Effector memory CD8-positive, alpha-beta T cell (primary cell): ENCODE results near the gene PACRG.

Experiments used
- ATAC-seq: fragments of 150-1000 bp; cut with Tn5 transposase; replicated peaks from 2 replicates; pipeline ENCODE4 v1.10.0; 2021; ENCODE audit warnings: mild to moderate bottlenecking, moderate library complexity
- DNase-seq, 3 experiments: peaks; one replicate each; pipeline ENCODE4 v3.0.0; 2021
- H3K27ac Mint-ChIP-seq, 2 donors: one replicate each; pipeline ENCODE4 v1.8.0; 2022; ENCODE audit warnings: mild to moderate bottlenecking in 2 of 2, mixed read lengths in 2 of 2, moderate library complexity in 2 of 2
- H3K27me3 Mint-ChIP-seq, 2 donors: one replicate each; pipeline ENCODE4 v1.8.0; 2022; ENCODE audit warnings: mixed read lengths in 2 of 2
- H3K36me3 Mint-ChIP-seq: one replicate; pipeline ENCODE4 v1.8.0; 2022; ENCODE audit warnings: mild to moderate bottlenecking, moderate library complexity, mixed read lengths; ENCODE audit not compliant: insufficient read depth
- H3K4me1 Mint-ChIP-seq, 2 donors: one replicate each; pipeline ENCODE4 v1.8.0; 2022; ENCODE audit warnings: low read depth in 2 of 2, mixed read lengths in 2 of 2
- H3K4me3 Mint-ChIP-seq, 2 donors: one replicate each; pipeline ENCODE4 v1.8.0; 2022; ENCODE audit warnings: mild to moderate bottlenecking in 2 of 2, mixed read lengths in 2 of 2, moderate library complexity in 2 of 2
- H3K9me3 Mint-ChIP-seq, 2 donors: one replicate each; pipeline ENCODE4 v1.8.0; 2022; ENCODE audit warnings: mixed read lengths in 2 of 2

Gene PACRG

DNA sequence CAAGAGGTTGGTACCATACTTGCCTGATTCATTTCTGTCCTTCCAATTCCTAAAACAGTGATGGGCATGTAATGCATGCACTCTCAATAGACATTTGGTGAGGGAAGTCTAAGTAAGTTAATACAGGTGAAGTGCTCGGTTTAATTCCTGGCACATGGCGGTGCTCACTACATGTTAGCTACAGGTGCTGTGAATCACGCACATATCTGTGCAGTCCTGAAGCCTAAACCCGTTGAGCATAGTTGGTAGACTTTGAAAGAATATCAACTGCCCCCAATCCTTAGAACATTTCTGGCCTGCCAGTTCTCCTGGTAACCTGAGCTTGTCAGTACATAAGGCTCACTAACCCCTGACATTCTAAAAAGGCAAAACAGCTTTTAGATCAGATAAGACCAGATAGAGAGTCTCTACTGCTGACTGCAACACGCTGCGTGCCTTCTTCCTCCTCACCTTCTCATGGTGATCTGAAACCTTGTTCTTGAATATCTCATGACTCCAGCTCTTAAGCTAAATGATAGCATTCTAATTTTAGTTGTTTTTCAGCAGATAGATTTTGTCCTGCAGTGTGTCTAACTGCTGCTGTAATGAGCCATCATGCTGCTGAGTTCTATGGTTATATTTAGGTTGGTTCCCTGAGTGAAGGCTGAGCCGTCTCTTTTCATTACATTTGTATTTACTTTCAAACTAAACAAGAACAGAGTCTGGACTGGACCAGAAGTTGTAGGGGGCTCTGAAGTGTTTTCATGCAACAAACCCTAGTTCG lies 358.3 kb downstream of the PACRG start:
- Mint-ChIP-seq H3K4me3 (no peak overlapping the region), H3K9me3 (peaks cover 6 to 10% of the 10 kb centered on the region in 2 donors), H3K27ac (no peak overlapping the region)

DNA sequence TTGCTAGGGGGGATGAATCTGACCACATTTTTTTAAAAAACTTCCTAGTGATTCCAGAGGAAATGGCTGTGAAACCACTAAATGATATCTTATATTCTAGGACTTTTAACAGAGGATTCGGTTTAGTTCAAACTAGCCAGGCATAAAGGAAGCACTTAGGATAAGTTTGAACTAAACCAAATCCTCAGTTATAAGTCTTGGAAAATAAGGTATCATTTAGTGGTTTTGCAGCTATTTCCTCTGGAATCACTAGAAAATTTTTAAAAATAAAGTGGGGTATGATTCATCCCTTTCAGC lies 358.8 kb downstream of the PACRG start:
- Mint-ChIP-seq H3K36me3 (no peaks in the 10 kb centered on the region), H3K4me3 (no peak overlapping the region), H3K9me3 (peaks cover 6 to 10% of the 10 kb centered on the region in 2 donors), H3K27ac (no peak overlapping the region), H3K27me3 (peaks cover 0 to 6% of the 10 kb centered on the region in 2 donors), H3K4me1 (no peaks in the 10 kb centered on the region)
- no peak for DNase-seq
- ATAC-seq: no peak

More for the DNA sequence above, 358.3 kb downstream of the PACRG start:
- ATAC-seq (no peak), DNase-seq (no peak)
- H3K27me3 Mint-ChIP-seq: peaks cover 0 to 6% of the 10 kb centered on the region in 2 donors
- H3K4me1 Mint-ChIP-seq: no peaks in the 10 kb centered on the region
- no peaks in the 10 kb centered on the region for H3K36me3 Mint-ChIP-seq

GRCh38 chr6:163087981-163088380 lies 360.2 kb downstream of the PACRG start:
- H3K4me3 Mint-ChIP-seq: no peak overlapping the region
- H3K27me3 Mint-ChIP-seq: peaks cover 0 to 6% of the 10 kb centered on the region in 2 donors
- no peaks in the 10 kb centered on the region for H3K4me1 Mint-ChIP-seq
- H3K9me3 Mint-ChIP-seq: peaks cover 6 to 10% of the 10 kb centered on the region in 2 donors
- DNase-seq (no peak), ATAC-seq (no peak)
- H3K36me3 Mint-ChIP-seq: no peaks in the 10 kb centered on the region
- H3K27ac Mint-ChIP-seq: no peak overlapping the region

- Mint-ChIP-seq H3K27ac (no peak overlapping the region), H3K9me3 (no peaks in the 10 kb centered on the region), H3K4me1 (no peaks in the 10 kb centered on the region), H3K27me3 (peaks cover 0 to 17% of the 10 kb centered on the region in 2 donors), H3K4me3 (no peak overlapping the region), H3K36me3 (no peaks in the 10 kb centered on the region)
- no peak for DNase-seq
- ATAC-seq: no peak
These were observed 365.1 kb downstream of the PACRG start for GRCh38 chr6:163092876-163093275.

GRCh38 chr6:163094881-163095280 lies 367.1 kb downstream of the PACRG start:
- Mint-ChIP-seq H3K9me3 (no peaks in the 10 kb centered on the region), H3K27me3 (peaks cover 0 to 17% of the 10 kb centered on the region in 2 donors), H3K27ac (no peak overlapping the region), H3K36me3 (no peaks in the 10 kb centered on the region), H3K4me3 (no peak overlapping the region), H3K4me1 (no peaks in the 10 kb centered on the region)
- no peak for ATAC-seq
- DNase-seq: no peak

- ATAC-seq: no peak
- DNase-seq: no peak
- Mint-ChIP-seq H3K4me1 (no peaks in the 10 kb centered on the region), H3K4me3 (no peak overlapping the region), H3K27ac (no peak overlapping the region), H3K9me3 (no peaks in the 10 kb centered on the region), H3K27me3 (peaks cover 0 to 17% of the 10 kb centered on the region in 2 donors), H3K36me3 (no peaks in the 10 kb centered on the region)
These were observed 367.6 kb downstream of the PACRG start for GRCh38 chr6:163095401-163095800.

- no peak overlapping the region for H3K27ac Mint-ChIP-seq
- H3K27me3 Mint-ChIP-seq: peaks cover 5 to 17% of the 10 kb centered on the region in 2 donors
- no peaks in the 10 kb centered on the region for H3K4me1 Mint-ChIP-seq
- no peak for ATAC-seq
- no peaks in the 10 kb centered on the region for H3K9me3 Mint-ChIP-seq
- no peak for DNase-seq
- no peak overlapping the region for H3K4me3 Mint-ChIP-seq
- no peaks in the 10 kb centered on the region for H3K36me3 Mint-ChIP-seq
These were observed 371.2 kb downstream of the PACRG start for GRCh38 chr6:163098827-163099479.

- DNase-seq (no peak), ATAC-seq (no peak)
- H3K27ac Mint-ChIP-seq: no peak overlapping the region
- no peaks in the 10 kb centered on the region for H3K4me1 Mint-ChIP-seq
- no peaks in the 10 kb centered on the region for H3K9me3 Mint-ChIP-seq
- H3K4me3 Mint-ChIP-seq: no peak overlapping the region
- no peaks in the 10 kb centered on the region for H3K36me3 Mint-ChIP-seq
- H3K27me3 Mint-ChIP-seq: peaks cover 5 to 12% of the 10 kb centered on the region in 2 donors
These were observed 371.9 kb downstream of the PACRG start for GRCh38 chr6:163099621-163100171.

- no peaks in the 10 kb centered on the region for H3K9me3 Mint-ChIP-seq
- ATAC-seq (no peak), DNase-seq (no peak)
- H3K27me3 Mint-ChIP-seq: peaks cover 5 to 7% of the 10 kb centered on the region in 2 donors
- H3K27ac Mint-ChIP-seq: no peak overlapping the region
- no peaks in the 10 kb centered on the region for H3K36me3 Mint-ChIP-seq
- H3K4me3 Mint-ChIP-seq: no peak overlapping the region
- H3K4me1 Mint-ChIP-seq: no peaks in the 10 kb centered on the region
These were observed 372.5 kb downstream of the PACRG start for GRCh38 chr6:163100259-163100658.

DNA sequence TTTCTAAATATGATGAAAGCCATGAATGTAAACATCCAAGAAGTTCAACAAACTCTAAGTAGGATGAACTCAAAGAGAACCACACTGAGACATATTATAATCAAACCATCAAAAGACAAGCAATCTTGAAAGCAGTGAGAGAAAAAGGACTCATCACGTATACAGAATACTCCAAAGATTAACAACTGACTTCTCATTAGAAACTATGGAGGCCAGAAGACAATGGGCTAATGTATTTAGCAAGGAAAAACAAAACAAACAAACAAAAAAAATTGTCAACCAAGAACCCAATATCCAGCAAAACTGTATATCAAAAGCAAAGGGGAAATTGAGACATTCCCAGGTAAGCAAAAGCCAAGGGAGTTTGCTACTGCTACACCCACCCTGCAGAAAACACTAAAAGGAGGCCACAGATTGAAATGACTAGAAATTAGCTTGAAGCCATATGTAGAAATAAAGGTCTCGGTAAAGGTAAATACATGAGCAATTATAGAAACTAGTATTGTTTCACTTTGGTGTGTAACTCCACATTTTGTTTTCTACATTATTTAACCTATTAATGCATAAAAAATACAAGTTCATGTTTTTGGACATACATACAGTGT lies 385.7 kb downstream of the PACRG start:
- Mint-ChIP-seq H3K4me3 (no peak overlapping the region), H3K36me3 (no peaks in the 10 kb centered on the region), H3K27me3 (peaks cover 0 to 13% of the 10 kb centered on the region in 2 donors), H3K27ac (no peak overlapping the region), H3K4me1 (no peaks in the 10 kb centered on the region), H3K9me3 (peaks cover 11 to 25% of the 10 kb centered on the region in 2 donors)
- ATAC-seq (no peak), DNase-seq (no peak)

- H3K4me1 Mint-ChIP-seq: no peaks in the 10 kb centered on the region
- DNase-seq (no peak), ATAC-seq (no peak)
- no peak overlapping the region for H3K4me3 Mint-ChIP-seq
- H3K36me3 Mint-ChIP-seq: no peaks in the 10 kb centered on the region
- H3K27me3 Mint-ChIP-seq: peaks cover 6 to 13% of the 10 kb centered on the region in 2 donors
- no peak overlapping the region for H3K27ac Mint-ChIP-seq
- H3K9me3 Mint-ChIP-seq: peaks cover 8 to 14% of the 10 kb centered on the region in 2 donors
These were observed 391.2 kb downstream of the PACRG start for GRCh38 chr6:163118941-163119340.

DNA sequence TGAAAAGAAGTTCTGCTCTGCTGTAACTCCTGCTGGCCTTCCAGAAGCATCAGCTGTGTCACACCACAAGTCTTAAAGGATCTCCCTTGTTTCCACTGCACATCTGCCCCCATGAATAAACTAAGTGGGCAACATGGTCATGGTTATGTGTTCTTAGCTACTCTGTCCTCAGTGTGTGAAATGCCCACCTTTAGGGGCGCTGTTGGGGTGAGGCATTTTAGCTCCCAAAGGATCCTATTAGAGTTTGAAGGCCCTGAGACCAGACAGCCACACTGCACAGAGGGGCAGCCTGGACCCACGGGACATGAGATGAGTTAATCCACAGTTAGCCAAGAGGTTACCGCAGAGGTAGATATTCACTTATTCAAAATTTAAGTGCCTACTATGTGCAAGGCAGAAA lies 392.4 kb downstream of the PACRG start:
- Mint-ChIP-seq H3K27ac (no peak overlapping the region), H3K36me3 (no peaks in the 10 kb centered on the region), H3K4me3 (no peak overlapping the region), H3K4me1 (no peaks in the 10 kb centered on the region), H3K27me3 (peaks cover 6 to 13% of the 10 kb centered on the region in 2 donors), H3K9me3 (peaks cover 8 to 14% of the 10 kb centered on the region in 2 donors)
- ATAC-seq (no peak), DNase-seq (no peak)

DNA sequence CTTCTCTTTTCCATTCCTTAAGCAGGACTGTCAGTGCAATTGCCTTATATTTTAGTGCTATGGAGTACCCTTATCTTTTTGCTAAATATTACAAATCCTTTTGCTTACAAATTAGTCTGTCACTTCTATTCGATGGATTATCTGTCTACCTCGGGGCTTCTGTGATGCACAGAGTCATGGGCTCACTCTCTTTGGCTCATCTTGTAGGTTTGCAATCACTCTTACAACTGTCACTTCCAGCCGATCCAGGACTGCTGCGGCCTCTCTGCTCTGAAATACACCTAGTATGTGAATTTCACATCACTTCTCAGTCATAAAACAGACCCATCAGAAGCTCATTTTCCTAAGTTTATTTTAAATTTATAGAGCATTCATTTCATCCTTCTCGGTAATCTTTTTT lies 393.5 kb downstream of the PACRG start:
- ATAC-seq (no peak), DNase-seq (no peak)
- no peaks in the 10 kb centered on the region for H3K4me1 Mint-ChIP-seq
- no peaks in the 10 kb centered on the region for H3K36me3 Mint-ChIP-seq
- H3K27ac Mint-ChIP-seq: no peak overlapping the region
- H3K9me3 Mint-ChIP-seq: peaks cover 4 to 8% of the 10 kb centered on the region in 2 donors
- peaks cover 6 to 11% of the 10 kb centered on the region in 2 donors for H3K27me3 Mint-ChIP-seq
- H3K4me3 Mint-ChIP-seq: no peak overlapping the region
